GM21528 (cell line): Measurements from ENCODE around the gene FDX1.
"Not testable (repeated sequence)": the region's sequence is repeated elsewhere in the genome, so short reads cannot be mapped to it uniquely, and the experiment has no call there.

Experiments
- ATAC-seq: cut with Tn5 transposase; IDR thresholded peaks from one replicate; pipeline ENCODE4 v1.9.1; 2021; ENCODE audit warnings: mild to moderate bottlenecking, moderate library complexity; ENCODE audit not compliant: unreplicated experiment, low FRiP score

Gene FDX1

GRCh38 chr11:110429731-110430266 is at the start of gene FDX1:
TSS of gene FDX1 (plus strand) at chr11:110429948. CDS start at chr11:110430121, 173 bp downstream.
- ATAC-seq = peak; percentile 92

GRCh38 chr11:110380836-110381622 is 48.7 kb upstream of the FDX1 start:
- ATAC-seq = no peak

- not testable (repeated sequence) for ATAC-seq
These were observed 41.5 kb upstream of the FDX1 start for GRCh38 chr11:110388231-110388630.

GRCh38 chr11:110389965-110390364 is 39.8 kb upstream of the FDX1 start:
- ATAC-seq = no peak

- no peak for ATAC-seq
These were observed 37.7 kb upstream of the FDX1 start for GRCh38 chr11:110392056-110392455.

GRCh38 chr11:110397668-110398286 is 32.0 kb upstream of the FDX1 start:
- ATAC-seq = not testable (repeated sequence)

- not testable (repeated sequence) for ATAC-seq
These were observed 26.2 kb upstream of the FDX1 start for GRCh38 chr11:110403585-110403984.

GRCh38 chr11:110405636-110406035 is 24.1 kb upstream of the FDX1 start:
- ATAC-seq = not testable (repeated sequence)

- ATAC-seq = no peak
These were observed 22.4 kb upstream of the FDX1 start for GRCh38 chr11:110407315-110407714.

GRCh38 chr11:110409174-110409573 is 20.6 kb upstream of the FDX1 start:
- ATAC-seq = no peak

GRCh38 chr11:110410651-110411050 is 19.1 kb upstream of the FDX1 start:
- no peak for ATAC-seq

GRCh38 chr11:110415081-110415480 is 14.7 kb upstream of the FDX1 start:
- no peak for ATAC-seq

GRCh38 chr11:110421658-110422057 is 8.1 kb upstream of the FDX1 start:
- not testable (repeated sequence) for ATAC-seq

GRCh38 chr11:110422306-110422905 is 7.3 kb upstream of the FDX1 start:
- no peak for ATAC-seq

- ATAC-seq = no peak
These were observed 4.8 kb upstream of the FDX1 start for GRCh38 chr11:110424775-110425444.

- no peak for ATAC-seq
These were observed 3.8 kb upstream of the FDX1 start for GRCh38 chr11:110425751-110426545.

- ATAC-seq = no peak
These were observed 1.7 kb upstream of the FDX1 start for GRCh38 chr11:110428040-110428439.

GRCh38 chr11:110428956-110429730 is 605 bp upstream of the FDX1 start:
- no peak for ATAC-seq
